ENCODE results near the gene TRPV4.

TRPV4 gene

DNA sequence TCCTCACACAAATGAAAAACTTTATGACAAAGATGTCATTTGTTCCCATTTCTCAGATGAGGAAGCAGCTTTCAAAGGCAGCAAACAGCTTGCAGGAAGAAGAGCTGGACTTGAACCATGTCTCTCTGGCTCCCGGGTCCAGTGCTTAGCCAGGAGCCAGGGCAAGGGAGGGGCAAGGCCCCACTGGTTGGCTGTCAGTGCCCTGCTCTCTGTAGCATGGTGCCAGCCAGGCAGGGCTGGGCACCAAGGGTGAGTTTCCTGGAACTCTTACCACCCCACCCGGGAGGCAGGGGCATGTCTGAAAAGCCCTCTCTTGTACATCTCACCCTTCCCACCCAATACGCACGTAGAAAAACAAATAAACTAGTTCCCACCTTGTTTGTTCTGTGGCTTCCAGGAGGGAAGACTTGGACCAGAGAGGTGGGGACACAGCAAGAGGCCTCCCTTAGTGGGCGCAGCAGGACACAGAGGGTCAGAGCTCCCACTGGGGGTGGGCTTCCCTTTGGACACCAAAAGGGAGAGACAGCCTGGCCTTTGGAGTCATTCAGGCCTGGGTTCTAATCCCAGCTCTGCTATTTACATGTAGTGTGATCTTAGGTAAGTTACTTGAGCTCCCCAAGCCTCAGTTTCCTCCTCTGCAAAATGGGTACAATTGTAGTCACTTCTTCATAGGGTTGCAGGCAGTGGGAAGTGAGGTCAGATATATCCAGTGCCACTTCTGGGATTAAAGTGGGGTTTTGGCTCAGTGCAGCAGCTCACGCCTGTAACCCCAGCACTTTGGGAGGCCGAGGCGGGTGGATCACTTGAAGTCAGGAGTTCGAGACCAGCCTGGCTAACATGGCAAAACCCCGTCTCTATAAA is 17.2 kb downstream of the TRPV4 start:
- no peak for DNase-seq (ENCODE audit: low read depth)
- TF ChIP-seq CTCF (IDR thresholded peaks at IDR 0.05; ENCODE audit: control insufficient read depth, extremely low read depth, insufficient read depth), result no peak

GRCh38 chr12:109815225-109815624 is 18.0 kb downstream of the TRPV4 start:
- no peak for DNase-seq (ENCODE audit: low read depth)
- no peak overlapping the region for H3K4me3 ChIP-seq (ENCODE audit: low read depth, low read length)
- TF ChIP-seq CTCF (IDR thresholded peaks at IDR 0.05; ENCODE audit: control insufficient read depth, extremely low read depth, insufficient read depth), result no peak

More for the DNA sequence above, 17.2 kb downstream of the TRPV4 start:
- no peak overlapping the region for H3K4me3 ChIP-seq (ENCODE audit: low read depth, low read length)

- no peak for DNase-seq (ENCODE audit: low read depth)
Measured at GRCh38 chr12:109814600-109815150, 18.5 kb downstream of the TRPV4 start.

DNA sequence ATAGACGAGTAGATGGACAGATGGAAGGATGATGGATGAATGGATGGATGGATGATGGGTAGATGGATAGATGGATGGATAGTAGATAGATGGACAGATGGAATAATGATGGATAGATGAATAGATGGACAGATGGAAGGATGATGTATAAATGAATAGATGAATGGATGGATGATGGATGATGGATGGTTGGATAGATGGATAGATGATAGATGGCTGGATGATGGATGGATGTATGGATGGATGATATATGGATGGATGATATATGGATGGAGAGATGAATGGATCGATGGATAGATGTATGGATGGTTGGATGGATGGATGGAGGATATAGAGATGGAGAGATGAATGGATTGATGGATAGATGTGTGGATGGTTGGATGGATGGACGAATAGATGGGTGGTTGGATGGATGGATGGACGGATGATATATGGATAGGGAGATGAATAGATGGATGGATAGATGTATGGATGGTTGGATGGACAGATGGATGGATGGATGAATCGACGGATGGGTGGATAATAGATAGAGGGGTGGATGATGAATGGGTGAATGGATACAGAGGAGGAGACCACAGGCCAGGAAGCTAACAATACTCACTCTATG is 19.3 kb downstream of the TRPV4 start:
- no peak for DNase-seq (ENCODE audit: low read depth)
- H3K4me3 ChIP-seq (ENCODE audit: low read depth, low read length), result no peak overlapping the region
- no peak for TF ChIP-seq CTCF (IDR thresholded peaks at IDR 0.05; ENCODE audit: control insufficient read depth, extremely low read depth, insufficient read depth)

More at GRCh38 chr12:109814600-109815150, 18.5 kb downstream of the TRPV4 start:
- no peak for TF ChIP-seq CTCF (IDR thresholded peaks at IDR 0.05; ENCODE audit: control insufficient read depth, extremely low read depth, insufficient read depth)
- no peak overlapping the region for H3K4me3 ChIP-seq (ENCODE audit: low read depth, low read length)

GRCh38 chr12:109811624-109811995 is 21.6 kb downstream of the TRPV4 start:
- TF ChIP-seq CTCF (IDR thresholded peaks at IDR 0.05; ENCODE audit: control insufficient read depth, extremely low read depth, insufficient read depth), result no peak
- H3K4me3 ChIP-seq (ENCODE audit: low read depth, low read length), result no peak overlapping the region
- DNase-seq (ENCODE audit: low read depth), result no peak

GRCh38 chr12:109810954-109811623 is 22.1 kb downstream of the TRPV4 start:
- no peak for TF ChIP-seq CTCF (IDR thresholded peaks at IDR 0.05; ENCODE audit: control insufficient read depth, extremely low read depth, insufficient read depth)
- no peak for DNase-seq (ENCODE audit: low read depth)
- H3K4me3 ChIP-seq (ENCODE audit: low read depth, low read length), result no peak overlapping the region

Data from LNCaP clone FGC (cell line).